GM19452 (cell line): ENCODE data around the gene ETS1.

ENCODE experiments used
- ATAC-seq: cut with Tn5 transposase; IDR thresholded peaks from one replicate; pipeline ENCODE4 v1.9.1; 2021; ENCODE audit not compliant: unreplicated experiment

Gene ETS1

GRCh38 chr11:128505449-128506065, 81.8 kb downstream of the ETS1 start:
- ATAC-seq: no peak

- ATAC-seq: no peak
These were observed 82.9 kb downstream of the ETS1 start for GRCh38 chr11:128504486-128504885.

- no peak for ATAC-seq
These were observed 83.9 kb downstream of the ETS1 start for GRCh38 chr11:128503245-128503991.

GRCh38 chr11:128502726-128503125, 84.6 kb downstream of the ETS1 start:
- no peak for ATAC-seq

- no peak for ATAC-seq
These were observed 85.5 kb downstream of the ETS1 start for GRCh38 chr11:128501632-128502549.

GRCh38 chr11:128501008-128501407, 86.3 kb downstream of the ETS1 start:
- no peak for ATAC-seq

GRCh38 chr11:128500493-128500892, 86.9 kb downstream of the ETS1 start:
- no peak for ATAC-seq

- ATAC-seq: no peak
These were observed 87.6 kb downstream of the ETS1 start for GRCh38 chr11:128499613-128500253.

- ATAC-seq: no peak
These were observed 88.6 kb downstream of the ETS1 start for GRCh38 chr11:128498721-128499245.

- ATAC-seq: no peak
These were observed 89.6 kb downstream of the ETS1 start for GRCh38 chr11:128497776-128498095.

- peak; percentile 71 for ATAC-seq
These were observed 90.1 kb downstream of the ETS1 start for GRCh38 chr11:128497061-128497775.

GRCh38 chr11:128496692-128497060, 90.7 kb downstream of the ETS1 start:
- no peak for ATAC-seq

- ATAC-seq: no peak
These were observed 91.1 kb downstream of the ETS1 start for GRCh38 chr11:128496249-128496648.

GRCh38 chr11:128494418-128495332, 92.7 kb downstream of the ETS1 start:
- ATAC-seq: no peak

GRCh38 chr11:128493570-128493965, 93.8 kb downstream of the ETS1 start:
- no peak for ATAC-seq

GRCh38 chr11:128492903-128493569, 94.3 kb downstream of the ETS1 start:
- ATAC-seq: no peak

- ATAC-seq: no peak
These were observed 94.9 kb downstream of the ETS1 start for GRCh38 chr11:128492461-128492860.

GRCh38 chr11:128491195-128491936, 96.0 kb downstream of the ETS1 start:
- ATAC-seq: no peak
